NB4 (cell line): Measurements from ENCODE around the gene PRR23E.

ENCODE experiments used
- CTCF ChIP-seq: IDR thresholded peaks from one replicate; pipeline ENCODE4 v1.5.1; 2012; ENCODE audit warnings: low read depth, low read length
- MAX ChIP-seq: IDR thresholded peaks from 2 replicates; pipeline ENCODE4 v1.6.1; 2011; ENCODE audit warnings: low read depth, low read length
- MYC ChIP-seq: IDR thresholded peaks from 2 replicates; pipeline ENCODE4 v1.6.1; 2011; ENCODE audit warnings: low read depth, low read length
- POLR2A ChIP-seq: IDR thresholded peaks from 2 replicates; pipeline ENCODE4 v1.6.1; 2011; ENCODE audit warnings: mild to moderate bottlenecking; ENCODE audit not compliant: insufficient read length; ENCODE audit errors: extremely low read depth

- TF ChIP-seq CTCF (no peak), POLR2A (no peak), MAX (no peak), MYC (no peak)
These were observed 44.9 kb downstream of the PRR23E start for GRCh38 chr3:127237835-127238234.
